T-helper 2 cell (primary cell): ENCODE measurements around the gene PLXDC2.
"Not testable (repeated sequence)": the region's sequence is repeated elsewhere in the genome, so short reads cannot be mapped to it uniquely, and the experiment has no call there.

ENCODE experiments used
- DNase-seq, 5 experiments: peaks; one replicate each; pipeline versions ENCODE4 v3.0.0 to v3.0.0-alpha.2; 2012 to 2022
- total RNA-seq, 2 donors: gene quantifications; one replicate each; lab custom pipeline; 2026; lab: John Stamatoyannopoulos, UW

Gene PLXDC2
- total RNA-seq = 0 to 0.20 reads per million in 2 donors

DNA sequence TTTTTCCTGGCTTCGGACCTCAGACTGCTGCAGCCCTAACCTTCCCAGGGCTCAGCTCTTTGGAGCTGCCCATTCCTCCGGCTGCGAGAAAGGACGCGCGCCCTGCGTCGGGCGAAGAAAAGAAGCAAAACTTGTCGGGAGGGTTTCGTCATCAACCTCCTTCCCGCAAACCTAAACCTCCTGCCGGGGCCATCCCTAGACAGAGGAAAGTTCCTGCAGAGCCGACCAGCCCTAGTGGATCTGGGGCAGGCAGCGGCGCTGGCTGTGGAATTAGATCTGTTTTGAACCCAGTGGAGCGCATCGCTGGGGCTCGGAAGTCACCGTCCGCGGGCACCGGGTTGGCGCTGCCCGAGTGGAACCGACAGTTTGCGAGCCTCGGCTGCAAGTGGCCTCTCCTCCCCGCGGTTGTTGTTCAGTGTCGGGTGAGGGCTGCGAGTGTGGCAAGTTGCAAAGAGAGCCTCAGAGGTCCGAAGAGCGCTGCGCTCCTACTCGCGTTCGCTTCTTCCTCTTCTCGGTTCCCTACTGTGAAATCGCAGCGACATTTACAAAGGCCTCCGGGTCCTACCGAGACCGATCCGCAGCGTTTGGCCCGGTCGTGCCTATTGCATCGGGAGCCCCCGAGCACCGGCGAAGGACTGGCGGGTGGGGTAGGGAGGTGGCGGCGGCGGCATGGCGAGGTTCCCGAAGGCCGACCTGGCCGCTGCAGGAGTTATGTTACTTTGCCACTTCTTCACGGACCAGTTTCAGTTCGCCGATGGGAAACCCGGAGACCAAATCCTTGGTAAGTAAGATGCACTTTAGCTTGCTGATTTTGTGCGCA, at the start of gene PLXDC2:
PLXDC2 (plus strand) TSS at position 22 of the 820 bp plus-strand sequence.
- DNase-seq = peak in 1 of 5 experiments; percentile 5

- DNase-seq = no peak
Observed at GRCh38 chr10:19767876-19768275, 48.4 kb upstream of the PLXDC2 start.

DNA sequence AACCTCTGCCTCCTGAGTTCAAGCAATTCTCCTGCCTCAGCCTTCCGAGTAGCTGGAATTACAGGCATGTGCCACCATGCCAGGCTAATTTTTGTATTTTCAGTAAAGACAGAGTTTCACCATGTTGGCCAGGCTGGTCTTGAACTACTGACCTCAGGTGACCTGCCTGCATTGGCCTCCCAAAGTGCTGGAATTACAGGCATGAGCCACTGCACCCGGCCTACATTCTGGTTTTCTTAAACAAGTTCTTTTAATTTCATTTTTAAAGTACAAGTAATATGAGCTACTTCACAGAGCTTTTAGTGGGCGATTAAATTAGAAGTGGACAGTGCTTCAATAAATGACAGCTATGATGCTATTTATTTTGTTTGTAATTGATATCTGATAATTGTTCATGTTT, 46.4 kb upstream of the PLXDC2 start:
- DNase-seq = not testable (repeated sequence)

DNA sequence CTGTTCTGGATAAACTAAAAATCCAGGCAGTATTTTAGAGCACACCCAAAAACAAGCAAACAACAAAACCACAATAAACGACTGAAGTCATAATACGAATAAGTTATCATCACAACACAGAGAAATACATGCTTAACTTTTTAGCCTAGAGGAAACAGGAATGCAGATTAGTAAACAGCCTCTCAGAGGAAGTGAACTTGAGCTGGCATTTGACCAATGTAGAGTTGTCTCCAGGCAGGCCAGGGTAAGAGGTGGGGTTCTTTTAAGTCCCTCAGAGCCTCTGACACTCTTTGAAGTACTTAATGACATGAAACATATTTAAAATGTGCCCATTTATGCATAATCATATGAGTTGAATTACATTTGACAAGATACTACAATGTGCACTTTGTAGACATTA, 43.3 kb upstream of the PLXDC2 start:
- no peak for DNase-seq

GRCh38 chr10:19775296-19775695, 40.9 kb upstream of the PLXDC2 start:
- no peak for DNase-seq

- DNase-seq = no peak
Observed at GRCh38 chr10:19777806-19778205, 38.4 kb upstream of the PLXDC2 start.

- no peak for DNase-seq
Observed at GRCh38 chr10:19778996-19779395, 37.2 kb upstream of the PLXDC2 start.

- no peak for DNase-seq
Observed at GRCh38 chr10:19782430-19783089, 33.7 kb upstream of the PLXDC2 start.

DNA sequence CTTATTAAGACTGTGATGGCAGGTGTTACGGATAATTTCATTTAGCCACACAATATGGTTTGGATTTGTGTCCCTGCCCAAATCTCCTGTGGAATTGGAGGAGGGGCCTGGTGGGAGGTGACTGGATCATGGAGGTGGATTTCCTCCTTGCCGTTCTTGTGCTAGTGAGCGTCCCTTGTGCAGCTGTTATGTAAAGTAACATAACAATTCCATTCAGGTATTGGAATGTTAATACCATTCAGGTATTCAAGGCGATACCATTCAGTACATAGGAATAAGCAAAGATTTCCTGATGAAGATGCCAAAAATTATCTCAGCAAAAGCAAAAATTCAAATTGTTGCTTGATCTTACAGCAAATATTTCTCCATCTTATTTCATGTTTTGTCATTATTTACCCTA, 32.5 kb upstream of the PLXDC2 start:
- no peak for DNase-seq

- DNase-seq = no peak
Observed at GRCh38 chr10:19785366-19785765, 30.9 kb upstream of the PLXDC2 start.

DNA sequence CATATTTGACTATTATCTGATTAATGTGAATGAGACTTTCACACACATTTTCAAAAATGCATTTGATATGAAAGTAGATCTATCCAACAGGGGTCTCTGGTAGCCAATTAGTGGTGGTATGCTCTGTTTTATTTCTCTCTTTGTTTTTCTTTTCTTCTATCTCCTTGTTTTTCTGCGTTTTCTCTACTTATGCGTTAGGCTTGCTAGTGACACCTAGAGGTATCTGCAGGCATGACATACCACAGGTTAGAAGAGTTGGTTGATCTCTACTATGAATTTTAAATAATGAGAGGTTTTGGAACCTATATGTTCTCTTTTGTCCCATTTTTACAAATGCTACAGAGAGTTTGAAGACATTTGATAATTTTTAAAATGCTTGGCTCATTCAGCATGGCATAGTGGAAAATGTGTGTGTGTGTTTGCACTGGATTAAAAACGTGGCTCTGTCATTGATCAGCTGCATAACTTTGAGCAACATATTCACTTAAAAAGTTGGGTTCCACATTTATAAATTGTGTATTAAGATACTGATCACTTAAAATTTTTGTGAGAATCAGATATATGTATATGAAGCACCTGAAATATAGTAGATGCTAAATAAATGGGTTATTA, 28.1 kb upstream of the PLXDC2 start:
- peak in 1 of 5 experiments; percentile 26 for DNase-seq

DNA sequence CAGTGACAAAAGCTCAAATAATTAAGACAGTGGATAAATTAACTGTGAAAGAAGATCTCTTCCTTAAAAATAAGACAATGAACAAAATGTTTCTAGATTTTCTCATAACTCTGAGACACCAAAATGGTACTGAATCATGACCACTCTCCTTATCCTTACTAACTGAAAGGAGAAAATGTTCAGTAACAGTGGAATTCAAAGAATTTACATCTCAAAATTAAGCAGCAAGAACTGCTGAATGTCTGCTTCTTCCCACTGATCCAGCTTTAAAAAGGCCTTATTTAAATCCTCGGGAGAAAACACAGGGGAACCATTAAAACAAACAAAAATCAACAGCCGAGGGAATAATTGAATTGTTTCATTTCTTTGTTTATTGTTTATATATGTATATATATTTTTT, 27.3 kb upstream of the PLXDC2 start:
- no peak for DNase-seq

- DNase-seq = no peak
Observed at GRCh38 chr10:19789607-19790006, 26.6 kb upstream of the PLXDC2 start.

- DNase-seq = no peak
Observed at GRCh38 chr10:19791032-19791431, 25.2 kb upstream of the PLXDC2 start.

DNA sequence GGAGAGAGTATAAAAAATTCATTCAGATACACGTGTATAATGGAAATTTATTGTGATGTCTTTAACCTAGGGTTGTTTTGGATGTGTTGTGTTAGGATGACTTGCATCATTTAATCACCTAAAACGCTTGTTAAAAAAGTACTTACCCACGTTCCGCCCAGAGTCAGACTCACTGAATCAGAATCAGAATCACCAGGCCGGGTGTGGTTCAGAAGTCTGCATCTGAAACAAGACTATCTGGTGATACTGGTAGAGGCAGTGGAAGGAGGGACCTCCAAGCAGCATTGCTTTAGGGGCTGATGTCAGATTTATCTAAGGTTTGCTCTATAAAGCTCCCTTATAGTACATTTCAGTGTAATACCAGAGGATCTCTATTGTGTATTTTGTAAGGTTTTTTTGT, 20.5 kb upstream of the PLXDC2 start:
- DNase-seq = no peak

- no peak for DNase-seq
Observed at GRCh38 chr10:19800161-19800560, 16.1 kb upstream of the PLXDC2 start.

DNA sequence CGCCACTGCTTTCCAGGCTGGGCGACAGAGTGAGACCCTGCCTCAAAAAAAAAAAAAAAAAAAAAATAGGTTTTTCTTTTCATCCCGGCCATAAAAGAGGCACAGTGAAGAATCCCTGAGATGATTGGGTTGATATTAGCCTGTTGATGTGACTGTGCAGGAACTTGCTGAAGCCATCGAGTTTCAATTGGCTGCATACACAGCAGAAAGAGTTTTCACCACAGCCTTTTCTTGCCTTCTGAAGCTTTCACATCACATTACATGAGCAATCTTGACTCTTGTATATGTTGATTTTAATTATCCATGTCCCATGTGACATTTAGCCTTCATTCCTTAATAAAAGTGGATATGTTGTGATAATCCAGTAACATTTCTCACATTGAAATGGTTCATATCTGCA, 14.9 kb upstream of the PLXDC2 start:
- no peak for DNase-seq

DNA sequence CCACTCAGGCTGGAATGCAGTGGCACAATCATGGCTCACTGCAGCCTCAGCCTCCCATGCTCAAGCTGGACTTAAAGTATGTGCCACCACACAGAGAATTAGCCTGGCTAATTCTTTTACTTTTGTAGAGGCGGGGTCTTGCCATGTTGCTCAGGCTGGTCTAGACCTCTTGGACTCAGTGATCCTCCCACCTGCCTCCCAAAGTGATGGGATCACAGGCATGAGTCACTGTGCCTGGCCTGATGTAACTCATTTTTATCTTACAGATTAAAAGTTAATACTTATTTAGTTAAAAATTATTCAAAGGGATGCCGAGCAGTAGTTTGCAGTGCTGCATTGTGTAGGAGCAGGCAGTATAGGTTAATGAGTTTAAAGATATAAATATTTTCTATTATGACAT, 12.6 kb upstream of the PLXDC2 start:
- no peak for DNase-seq

DNA sequence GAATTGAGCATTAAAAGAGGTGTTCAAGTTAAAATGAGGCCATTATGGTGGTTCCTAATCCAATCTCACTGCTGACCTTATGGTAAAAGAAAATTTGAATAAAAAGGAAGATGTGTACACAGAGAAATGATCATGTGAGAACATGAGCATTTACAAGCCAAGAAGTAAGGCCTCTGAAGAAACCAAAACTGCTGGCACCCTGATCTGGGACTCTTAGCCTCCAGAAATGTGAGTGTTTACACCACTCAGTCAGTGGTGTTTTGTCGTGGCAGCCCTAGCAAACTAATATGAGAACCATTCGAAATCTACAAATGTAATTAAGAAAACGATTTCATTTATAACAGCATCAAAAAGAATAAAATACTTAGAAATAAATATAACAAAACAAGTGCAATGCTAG, 6.8 kb upstream of the PLXDC2 start:
- DNase-seq = no peak

DNA sequence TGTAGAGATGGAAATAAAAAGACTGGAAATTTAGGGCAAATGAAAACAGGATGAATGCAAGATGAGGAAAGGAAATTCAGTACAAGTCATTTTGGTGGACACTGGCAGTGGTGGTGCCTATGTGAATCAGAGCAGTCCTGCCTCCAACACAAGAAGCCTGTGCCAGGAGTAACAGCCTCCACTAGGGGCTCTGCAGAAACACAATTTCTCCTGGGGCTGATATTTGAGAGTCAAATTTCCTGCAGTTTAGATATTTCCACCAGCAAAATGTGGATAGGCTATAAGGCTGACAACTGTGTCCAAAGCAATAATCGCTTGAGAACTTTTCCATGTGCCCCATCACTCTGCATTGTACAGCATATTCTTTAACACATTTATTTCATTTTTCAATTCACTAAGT, 4.7 kb upstream of the PLXDC2 start:
- no peak for DNase-seq

GRCh38 chr10:19812976-19813375, 3.3 kb upstream of the PLXDC2 start:
- DNase-seq = no peak

GRCh38 chr10:19815036-19815730, 1.0 kb upstream of the PLXDC2 start:
- DNase-seq = no peak

DNA sequence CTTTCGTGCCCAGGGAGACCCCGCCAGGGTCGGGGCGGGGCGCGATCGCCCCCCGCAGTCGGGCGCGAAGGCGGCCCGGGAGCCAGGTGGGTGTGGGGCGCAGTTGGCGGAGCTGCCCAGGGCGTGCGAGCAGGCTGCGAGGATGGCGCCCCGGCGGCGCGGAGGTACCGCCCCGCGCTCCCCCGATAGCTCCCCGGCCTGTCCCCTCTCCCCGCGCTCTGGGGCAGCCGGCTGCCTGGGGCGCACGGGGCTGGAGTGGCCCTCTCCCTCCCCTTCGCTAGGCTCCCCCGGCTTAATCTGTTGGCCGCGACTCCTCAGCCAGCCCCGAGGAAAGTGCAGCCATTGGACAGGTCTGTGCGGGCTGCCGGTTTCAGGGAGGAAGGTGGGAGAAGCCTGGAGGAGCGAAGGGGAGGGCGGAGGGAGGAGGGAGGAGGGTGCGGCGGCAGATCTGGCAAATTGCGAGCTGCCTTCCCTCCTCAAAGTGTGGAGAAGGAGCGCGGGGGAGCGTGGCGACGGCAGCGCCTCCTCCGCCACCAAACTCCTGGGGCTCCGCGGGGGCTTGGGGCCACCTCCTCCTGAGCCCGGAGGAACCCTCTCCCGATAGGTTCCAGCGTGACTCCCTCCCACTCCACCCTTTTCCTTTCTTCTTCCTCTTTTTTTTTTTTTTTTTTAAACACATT, 361 bp upstream of the PLXDC2 start:
- DNase-seq = peak in 1 of 5 experiments; percentile 4
